Ectodermal cell (in vitro differentiated cells): Measurements from ENCODE around the gene RNASEH2B.

ENCODE experiments used
- H3K27ac ChIP-seq: 2 replicates; pipeline ENCODE4 v1.7.0; 2013; ENCODE audit warnings: mild to moderate bottlenecking, low read depth, low read length; ENCODE audit not compliant: insufficient read depth, poor library complexity, severe bottlenecking
- H3K27me3 ChIP-seq: 2 replicates; pipeline ENCODE4 v1.7.0; 2013; ENCODE audit warnings: mild to moderate bottlenecking, low read length; ENCODE audit not compliant: insufficient read depth, control insufficient read depth, poor library complexity, severe bottlenecking
- H3K36me3 ChIP-seq: one replicate; pipeline ENCODE4 v1.7.0; 2013; ENCODE audit warnings: low read length; ENCODE audit not compliant: control insufficient read depth, insufficient read depth
- H3K4me1 ChIP-seq: one replicate; pipeline ENCODE4 v1.7.0; 2013; ENCODE audit warnings: low read length; ENCODE audit not compliant: control insufficient read depth, insufficient read depth
- H3K4me3 ChIP-seq: 2 replicates; pipeline ENCODE4 v1.7.0; 2013; ENCODE audit warnings: low read depth, low read length, control low read depth; ENCODE audit not compliant: insufficient read depth
- H3K9me3 ChIP-seq: 2 replicates; pipeline ENCODE4 v1.7.0; 2013; ENCODE audit warnings: mild to moderate bottlenecking, low read length, moderate library complexity; ENCODE audit not compliant: control insufficient read depth
- WGBS, 2 experiments: methylation state at CpG; one replicate each; pipeline ENCODE4 v1.1.7; 2013; ENCODE audit warnings: missing lambda C conversion rate in 2 of 2; 5-methylcytosine and 5-hydroxymethylcytosine counted together

RNASEH2B gene

DNA sequence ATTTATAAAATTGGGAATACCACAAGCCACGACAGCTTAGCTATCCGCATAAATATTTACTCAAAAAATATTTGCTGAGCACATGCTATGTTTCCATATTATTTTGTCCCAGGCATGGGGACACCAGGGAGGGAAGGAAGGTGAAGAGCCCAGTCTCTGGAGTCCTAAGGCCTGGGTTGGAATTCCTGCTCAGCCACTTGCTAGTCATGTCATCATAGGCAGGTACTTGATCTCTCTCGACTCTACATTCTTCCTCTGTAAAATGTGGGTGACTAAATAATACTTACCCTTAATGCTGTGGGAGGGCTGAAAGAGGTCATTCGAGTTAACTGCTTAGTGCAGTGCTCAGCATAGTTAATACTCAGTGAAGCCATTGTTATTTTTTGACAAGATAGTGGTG lies 4.3 kb upstream of the RNASEH2B start:
- no peaks in the 10 kb centered on the region for H3K4me1 ChIP-seq
- WGBS, 2 experiments: 87 to 93% methylated on average over 3 to 4 of the region's 4 CpGs
- H3K27ac ChIP-seq: no peak overlapping the region
- H3K36me3 ChIP-seq: no peaks in the 10 kb centered on the region
- H3K4me3 ChIP-seq: no peak overlapping the region
- no peaks in the 10 kb centered on the region for H3K9me3 ChIP-seq
- H3K27me3 ChIP-seq: no peaks in the 10 kb centered on the region

DNA sequence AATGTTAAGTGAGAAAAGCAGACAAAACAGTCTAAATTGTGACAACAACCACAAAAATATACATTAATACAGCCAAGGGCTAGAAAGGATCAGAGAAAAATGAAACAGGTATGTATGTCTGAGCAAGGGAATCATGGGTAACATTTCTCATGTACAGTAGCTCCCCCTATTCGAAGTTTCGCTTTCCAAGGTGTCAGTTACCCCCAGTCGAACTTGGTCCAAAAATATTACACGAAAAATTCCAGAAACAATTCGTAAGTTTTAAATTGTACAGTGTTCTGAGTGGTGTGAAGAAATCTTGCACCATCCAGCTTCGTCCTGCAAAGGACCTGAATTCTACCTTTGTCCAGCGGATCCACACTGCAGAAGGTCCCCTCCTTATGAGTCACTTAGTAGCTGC lies 1.8 kb upstream of the RNASEH2B start:
- 97 to 98% methylated on average over 7 of the region's 7 CpGs for WGBS, 2 experiments
- Histone ChIP-seq H3K4me3 (no peak overlapping the region), H3K27ac (no peak overlapping the region), H3K4me1 (peaks cover 12% of the 10 kb centered on the region), H3K27me3 (no peaks in the 10 kb centered on the region), H3K9me3 (no peaks in the 10 kb centered on the region), H3K36me3 (no peaks in the 10 kb centered on the region)

DNA sequence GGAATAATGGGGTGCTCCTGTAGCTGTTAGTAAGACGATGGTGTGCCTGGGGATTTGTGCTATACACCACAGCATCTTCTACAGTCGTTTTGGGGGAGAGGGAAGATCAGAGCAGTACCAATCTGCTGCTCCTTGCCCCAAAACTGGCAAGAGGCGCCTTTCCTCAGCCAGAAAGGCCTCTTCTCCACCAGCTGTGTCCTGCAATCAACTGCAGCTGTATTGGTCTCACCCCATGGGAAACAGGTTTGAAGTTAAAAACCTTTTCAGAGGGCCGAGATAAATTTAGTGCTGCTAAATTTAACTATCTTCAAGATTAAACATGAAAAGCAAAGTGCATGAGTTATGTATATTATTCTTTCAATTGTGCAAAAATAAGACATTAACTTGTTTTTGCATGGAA lies 1.2 kb upstream of the RNASEH2B start:
- Histone ChIP-seq H3K27me3 (no peaks in the 10 kb centered on the region), H3K4me3 (no peak overlapping the region), H3K9me3 (no peaks in the 10 kb centered on the region), H3K27ac (no peak overlapping the region), H3K4me1 (peaks cover 12% of the 10 kb centered on the region), H3K36me3 (no peaks in the 10 kb centered on the region)
- 89 to 91% methylated on average over 3 to 4 of the region's 4 CpGs for WGBS, 2 experiments

DNA sequence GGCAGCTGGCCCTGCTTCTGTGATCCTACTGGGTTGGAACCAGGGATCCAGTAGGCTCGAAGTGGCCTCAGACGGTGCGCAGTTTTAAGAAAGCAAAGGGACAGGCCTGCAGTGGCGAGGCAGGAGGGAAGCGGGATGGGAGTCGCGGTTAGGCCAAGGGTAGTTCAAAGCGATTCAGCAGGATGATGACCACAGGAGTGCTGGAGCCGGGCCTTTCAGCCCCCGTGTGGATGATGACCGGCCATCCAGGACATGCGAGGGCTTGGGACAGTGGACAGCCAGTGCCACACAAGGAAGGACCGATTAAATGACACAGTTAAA lies 854 bp downstream of the RNASEH2B start:
- H3K27me3 ChIP-seq: no peaks in the 10 kb centered on the region
- WGBS, 2 experiments: 5 to 7% methylated on average over 13 of the region's 13 CpGs
- no peaks in the 10 kb centered on the region for H3K36me3 ChIP-seq
- H3K4me3 ChIP-seq: peak overlapping the region; percentile 65
- no peaks in the 10 kb centered on the region for H3K9me3 ChIP-seq
- H3K27ac ChIP-seq: no peak overlapping the region
- H3K4me1 ChIP-seq: peaks cover 12% of the 10 kb centered on the region

DNA sequence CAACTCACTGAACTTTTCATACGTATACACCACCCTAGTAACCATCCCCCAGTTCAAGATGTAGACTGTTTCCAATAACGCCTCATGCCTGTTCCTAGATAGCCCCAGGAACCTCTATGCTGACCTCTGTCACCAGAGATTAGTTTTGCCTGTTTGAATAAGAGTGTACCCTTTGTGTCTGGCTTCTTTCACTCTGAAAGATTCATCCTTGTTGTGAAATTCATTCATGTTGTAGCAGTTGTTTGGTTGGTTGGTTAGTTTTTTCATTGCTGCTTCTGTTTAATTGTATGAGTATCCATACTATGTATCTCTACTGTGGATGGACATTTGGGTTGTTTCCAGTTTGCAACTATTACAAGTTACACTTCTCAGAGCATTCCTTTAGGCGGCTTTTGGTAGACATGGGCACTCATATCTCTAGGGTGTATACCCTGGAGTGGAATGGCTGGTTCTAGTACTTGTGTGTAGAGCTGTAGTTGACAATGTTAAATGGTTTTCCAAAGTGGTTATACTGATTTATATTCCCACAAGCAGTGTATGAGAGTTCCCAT lies 1.6 kb downstream of the RNASEH2B start:
- no peaks in the 10 kb centered on the region for H3K27me3 ChIP-seq
- H3K27ac ChIP-seq: no peak overlapping the region
- H3K4me3 ChIP-seq: peak overlapping the region; percentile 65
- H3K4me1 ChIP-seq: peaks cover 12% of the 10 kb centered on the region
- no peaks in the 10 kb centered on the region for H3K36me3 ChIP-seq
- H3K9me3 ChIP-seq: no peaks in the 10 kb centered on the region
- WGBS, 2 experiments: 81 to 82% methylated on average over 3 of the region's 3 CpGs

DNA sequence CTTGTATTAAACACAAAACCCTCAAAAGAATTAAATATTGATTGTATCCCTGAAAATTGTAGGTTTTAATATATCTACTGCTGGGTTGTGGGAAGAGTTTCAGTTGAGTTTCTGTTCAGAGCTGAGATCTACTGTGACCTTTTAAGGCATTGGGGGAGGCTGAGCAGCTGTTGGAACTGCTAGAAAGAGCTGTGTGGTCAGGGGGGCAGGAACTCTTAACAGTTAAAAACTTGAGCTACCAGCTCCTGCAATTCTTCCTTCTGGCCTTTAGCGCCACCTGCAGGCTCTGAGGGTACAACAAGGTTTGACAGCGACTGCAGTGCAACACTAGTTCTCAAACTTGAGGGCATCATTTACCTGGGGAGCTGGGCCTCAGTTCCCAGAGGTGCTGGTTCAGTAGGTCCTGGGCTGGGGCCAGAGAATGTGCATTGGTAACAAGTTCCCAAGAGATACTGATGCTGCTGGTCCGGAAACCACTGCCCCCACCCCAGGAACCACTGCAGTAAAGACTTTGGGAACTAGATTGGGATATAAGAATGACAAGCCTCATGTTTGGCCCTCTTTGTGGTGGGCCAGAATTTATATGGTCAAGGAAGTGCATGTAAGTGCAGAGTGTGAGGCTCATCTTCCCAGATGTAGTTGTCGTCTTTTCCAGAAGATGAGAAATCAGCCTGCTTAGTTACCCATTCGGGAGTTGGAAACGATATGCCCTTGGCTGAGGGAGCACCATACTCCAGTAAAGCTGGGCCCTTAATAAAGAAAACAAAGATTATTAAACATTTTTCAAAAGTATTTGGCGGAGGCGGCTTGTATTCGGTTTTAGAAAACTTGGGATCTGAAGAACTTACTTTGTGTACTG lies 2.6 kb downstream of the RNASEH2B start:
- WGBS, 2 experiments: 66 to 70% methylated on average over 9 of the region's 9 CpGs
- no peaks in the 10 kb centered on the region for H3K27me3 ChIP-seq

DNA sequence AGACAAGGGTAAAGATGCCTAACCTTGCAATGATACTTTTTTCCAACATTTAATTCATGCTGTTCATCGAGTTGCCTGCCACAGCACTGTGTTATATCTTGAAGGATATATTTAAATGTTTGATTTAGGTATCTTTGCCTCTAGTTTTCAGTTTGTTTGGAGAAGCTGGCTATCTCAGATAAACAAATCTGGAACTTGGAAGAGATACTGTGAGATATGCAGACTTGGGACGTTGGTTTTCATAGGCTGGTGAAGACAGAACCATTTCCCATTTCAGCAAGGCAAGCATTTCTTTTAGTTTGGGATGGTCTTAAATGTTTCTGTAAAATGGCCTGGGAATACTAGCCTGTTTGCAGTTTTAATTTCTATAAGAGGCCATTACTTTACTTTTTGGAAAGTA lies 3.3 kb downstream of the RNASEH2B start:
- H3K36me3 ChIP-seq: no peaks in the 10 kb centered on the region
- no peak overlapping the region for H3K27ac ChIP-seq
- 86 to 90% methylated on average over 2 of the region's 2 CpGs for WGBS, 2 experiments
- peaks cover 12% of the 10 kb centered on the region for H3K4me1 ChIP-seq
- no peaks in the 10 kb centered on the region for H3K9me3 ChIP-seq
- H3K4me3 ChIP-seq: no peak overlapping the region
- H3K27me3 ChIP-seq: no peaks in the 10 kb centered on the region

More for the DNA sequence above, 2.6 kb downstream of the RNASEH2B start:
- Histone ChIP-seq H3K4me1 (peaks cover 12% of the 10 kb centered on the region), H3K9me3 (no peaks in the 10 kb centered on the region), H3K27ac (no peak overlapping the region), H3K36me3 (no peaks in the 10 kb centered on the region), H3K4me3 (no peak overlapping the region)

DNA sequence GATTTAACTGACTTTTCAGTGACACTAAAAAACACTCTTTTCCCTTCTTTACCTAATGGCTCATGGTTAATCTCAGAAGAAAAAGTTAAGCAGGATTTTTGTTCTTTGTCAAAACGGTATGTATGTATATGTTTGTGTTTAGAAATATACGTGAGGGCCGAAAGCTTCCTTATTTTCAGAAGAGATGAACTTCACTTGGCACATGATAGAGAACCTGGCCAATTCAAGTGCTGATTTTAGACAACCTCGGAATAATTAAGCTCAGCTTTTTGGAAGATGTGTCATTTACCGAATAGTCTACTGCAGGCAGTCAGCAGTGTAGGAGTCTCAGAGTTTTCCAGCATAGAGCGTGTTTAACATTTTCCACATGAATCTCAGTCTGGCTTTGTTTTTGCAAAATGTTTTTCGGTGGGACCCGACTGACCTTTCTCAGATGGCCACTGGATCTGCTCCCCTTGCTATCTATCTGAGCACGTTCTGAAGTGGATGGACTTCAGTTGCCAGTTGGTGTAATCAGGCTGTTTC lies 4.6 kb downstream of the RNASEH2B start:
- Histone ChIP-seq H3K4me3 (no peak overlapping the region), H3K27ac (no peak overlapping the region), H3K36me3 (no peaks in the 10 kb centered on the region), H3K4me1 (peaks cover 12% of the 10 kb centered on the region), H3K27me3 (no peaks in the 10 kb centered on the region), H3K9me3 (no peaks in the 10 kb centered on the region)
- WGBS, 2 experiments: 93 to 95% methylated on average over 9 of the region's 9 CpGs

DNA sequence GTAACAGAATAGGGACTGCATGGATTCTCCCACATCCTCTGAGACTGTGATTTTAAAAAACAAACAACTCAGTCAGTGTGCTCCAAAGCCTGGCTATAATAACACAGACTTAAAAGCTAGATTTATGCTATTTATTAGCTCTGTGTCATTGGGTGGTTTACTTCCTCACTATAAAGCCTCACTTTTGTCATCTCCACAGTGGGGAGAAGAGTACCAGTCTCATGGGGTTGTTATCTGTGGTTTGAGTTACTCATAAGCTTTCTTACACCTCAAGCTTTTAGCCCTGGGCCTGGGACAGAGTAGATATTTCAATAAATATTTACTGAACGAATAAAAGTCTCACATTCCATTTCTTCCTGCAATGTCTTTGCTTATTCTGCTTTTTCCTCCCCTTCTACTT lies 5.3 kb downstream of the RNASEH2B start:
- H3K27me3 ChIP-seq: no peaks in the 10 kb centered on the region
- 84 to 88% methylated on average over 1 of the region's 1 CpG for WGBS, 2 experiments
- H3K27ac ChIP-seq: no peak overlapping the region
- no peak overlapping the region for H3K4me3 ChIP-seq
- no peaks in the 10 kb centered on the region for H3K9me3 ChIP-seq
- H3K36me3 ChIP-seq: no peaks in the 10 kb centered on the region
- H3K4me1 ChIP-seq: peaks cover 12% of the 10 kb centered on the region

DNA sequence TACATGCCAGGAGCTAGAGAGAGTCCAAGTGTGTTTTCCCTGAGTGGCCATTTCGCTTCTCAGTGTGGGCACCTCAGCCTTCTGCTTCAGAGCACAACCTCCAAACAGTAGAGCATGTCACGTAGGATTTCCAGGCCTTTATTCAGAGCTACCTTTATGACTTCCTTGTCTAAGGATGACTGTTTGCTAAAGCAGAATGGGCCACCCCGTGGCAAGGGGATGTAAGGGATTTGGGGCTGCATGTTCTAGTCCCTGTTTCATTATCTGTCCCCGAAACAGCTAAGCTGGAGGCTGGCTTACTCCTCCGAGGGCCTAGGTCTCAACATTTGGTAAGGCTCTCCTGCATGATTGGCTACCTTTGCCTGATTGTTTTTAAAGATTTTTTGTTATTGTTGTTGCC lies 6.0 kb downstream of the RNASEH2B start:
- Histone ChIP-seq H3K27ac (no peak overlapping the region), H3K9me3 (no peaks in the 10 kb centered on the region), H3K27me3 (no peaks in the 10 kb centered on the region), H3K4me3 (no peak overlapping the region), H3K4me1 (peaks cover 11% of the 10 kb centered on the region), H3K36me3 (no peaks in the 10 kb centered on the region)
- 77 to 82% methylated on average over 5 of the region's 5 CpGs for WGBS, 2 experiments
